ENCODE results near the gene SOD1.
"Not testable (repeated sequence)": the region's sequence is repeated elsewhere in the genome, so short reads cannot be mapped to it uniquely, and the experiment has no call there.

The SOD1 gene

DNA sequence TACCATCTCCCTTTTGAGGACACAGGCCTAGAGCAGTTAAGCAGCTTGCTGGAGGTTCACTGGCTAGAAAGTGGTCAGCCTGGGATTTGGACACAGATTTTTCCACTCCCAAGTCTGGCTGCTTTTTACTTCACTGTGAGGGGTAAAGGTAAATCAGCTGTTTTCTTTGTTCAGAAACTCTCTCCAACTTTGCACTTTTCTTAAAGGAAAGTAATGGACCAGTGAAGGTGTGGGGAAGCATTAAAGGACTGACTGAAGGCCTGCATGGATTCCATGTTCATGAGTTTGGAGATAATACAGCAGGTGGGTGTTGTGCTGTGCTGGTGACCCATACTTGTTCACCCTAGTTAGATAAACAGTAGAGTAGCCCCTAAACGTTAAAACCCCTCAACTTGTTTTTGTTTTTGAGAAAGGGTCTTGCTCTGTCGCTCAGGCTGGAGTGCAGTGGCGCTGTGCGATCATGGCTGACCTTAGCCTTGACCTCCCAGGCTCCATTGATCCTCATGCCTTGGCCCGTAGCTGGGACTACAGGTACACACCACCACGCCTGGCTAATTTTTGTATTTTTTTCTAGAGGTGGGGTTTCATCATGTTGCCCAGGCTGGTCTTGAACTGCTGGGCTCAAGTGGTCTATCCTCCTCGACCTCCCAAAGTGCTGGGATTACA lies 4.2 kb downstream of the SOD1 start:
- H4K20me1 ChIP-seq (ENCODE audit: insufficient read depth): peaks cover 39% of the 10 kb centered on the region
- H3K79me2 ChIP-seq (ENCODE audit: insufficient read depth, low read depth): peaks cover 62% of the 10 kb centered on the region
- H3K4me1 ChIP-seq (ENCODE audit: low read depth, poor library complexity, severe bottlenecking): peaks cover 56% of the 10 kb centered on the region
- H3K4me3 ChIP-seq (IDR thresholded peaks at IDR 0.05; ENCODE audit: insufficient read depth, low read depth, low read length): no peak overlapping the region
- H3K4me2 ChIP-seq: no peak overlapping the region; the same call in 1 of the 2 replicates
- no peaks in the 10 kb centered on the region for H3K27me3 ChIP-seq (ENCODE audit: insufficient read depth, low read depth)
- H3K36me3 ChIP-seq (ENCODE audit: insufficient read depth): peaks cover 33% of the 10 kb centered on the region; the same call in 1 of the 2 replicates
- no peak overlapping the region for H3K9ac ChIP-seq
- H3K27ac ChIP-seq: no peak overlapping the region
- TF ChIP-seq, protein P1, sequence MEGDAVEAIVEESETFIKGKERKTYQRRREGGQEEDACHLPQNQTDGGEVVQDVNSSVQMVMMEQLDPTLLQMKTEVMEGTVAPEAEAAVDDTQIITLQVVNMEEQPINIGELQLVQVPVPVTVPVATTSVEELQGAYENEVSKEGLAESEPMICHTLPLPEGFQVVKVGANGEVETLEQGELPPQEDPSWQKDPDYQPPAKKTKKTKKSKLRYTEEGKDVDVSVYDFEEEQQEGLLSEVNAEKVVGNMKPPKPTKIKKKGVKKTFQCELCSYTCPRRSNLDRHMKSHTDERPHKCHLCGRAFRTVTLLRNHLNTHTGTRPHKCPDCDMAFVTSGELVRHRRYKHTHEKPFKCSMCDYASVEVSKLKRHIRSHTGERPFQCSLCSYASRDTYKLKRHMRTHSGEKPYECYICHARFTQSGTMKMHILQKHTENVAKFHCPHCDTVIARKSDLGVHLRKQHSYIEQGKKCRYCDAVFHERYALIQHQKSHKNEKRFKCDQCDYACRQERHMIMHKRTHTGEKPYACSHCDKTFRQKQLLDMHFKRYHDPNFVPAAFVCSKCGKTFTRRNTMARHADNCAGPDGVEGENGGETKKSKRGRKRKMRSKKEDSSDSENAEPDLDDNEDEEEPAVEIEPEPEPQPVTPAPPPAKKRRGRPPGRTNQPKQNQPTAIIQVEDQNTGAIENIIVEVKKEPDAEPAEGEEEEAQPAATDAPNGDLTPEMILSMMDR (conservative IDR thresholded peaks at IDR 0.05; ENCODE audit: low read depth, low read length): no peak
- no peak overlapping the region for H2AFZ ChIP-seq (ENCODE audit: low read depth)

DNA sequence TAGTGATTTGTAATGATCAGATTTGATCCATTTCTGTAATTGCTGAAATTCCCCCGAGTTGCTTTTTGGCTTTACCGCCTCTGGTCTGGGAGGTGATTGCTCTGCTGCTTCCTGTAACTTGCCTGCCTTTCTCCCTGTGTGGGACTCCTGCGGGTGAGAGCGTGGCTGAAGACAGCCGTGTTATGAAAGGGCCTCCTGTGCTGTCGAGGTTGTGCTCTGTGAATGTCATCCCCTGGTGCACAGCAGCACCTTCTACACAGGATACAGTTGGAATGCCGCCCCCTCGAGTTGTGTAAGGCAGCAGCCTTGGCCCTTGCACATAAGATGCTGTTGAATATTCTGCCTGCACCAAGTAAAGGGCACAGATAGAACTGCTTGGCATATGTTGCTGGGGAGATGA lies 5.9 kb downstream of the SOD1 start:
- Histone ChIP-seq H4K20me1 (ENCODE audit: insufficient read depth) (peaks cover 39% of the 10 kb centered on the region), H3K4me2 (no peak overlapping the region), H3K36me3 (ENCODE audit: insufficient read depth) (peaks cover 40% of the 10 kb centered on the region; the same call in 1 of the 2 replicates), H3K4me1 (ENCODE audit: low read depth, poor library complexity, severe bottlenecking) (peaks cover 53% of the 10 kb centered on the region), H3K79me2 (ENCODE audit: insufficient read depth, low read depth) (peaks cover 57% of the 10 kb centered on the region), H3K27me3 (ENCODE audit: insufficient read depth, low read depth) (no peaks in the 10 kb centered on the region), H3K27ac (no peak overlapping the region), H3K4me3 (IDR thresholded peaks at IDR 0.05; ENCODE audit: insufficient read depth, low read depth, low read length) (no peak overlapping the region), H2AFZ (ENCODE audit: low read depth) (no peak overlapping the region), H3K9ac (no peak overlapping the region)
- TF ChIP-seq, protein P1 (conservative IDR thresholded peaks at IDR 0.05; ENCODE audit: low read depth, low read length): no peak

DNA sequence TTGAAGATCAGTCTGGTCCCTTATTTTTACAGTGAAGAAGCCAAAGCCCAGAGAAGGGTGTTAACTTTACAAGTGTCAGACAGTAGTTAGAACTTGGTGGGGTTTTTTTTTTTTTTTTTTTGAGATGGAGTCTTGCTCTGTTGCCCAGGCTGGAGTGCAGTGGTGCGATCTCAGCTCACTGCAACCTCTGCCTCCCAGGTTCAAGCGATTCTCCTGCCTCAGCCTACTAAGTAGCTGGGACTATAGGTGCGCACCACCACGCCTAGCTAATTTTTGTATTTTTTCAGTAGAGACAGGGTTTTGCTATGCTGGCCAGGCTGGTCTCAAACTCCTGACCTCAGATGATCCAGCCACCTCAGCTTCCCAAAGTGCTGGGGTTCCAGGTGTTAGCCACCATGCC lies 6.4 kb downstream of the SOD1 start:
- H3K9ac ChIP-seq; H2AFZ ChIP-seq (ENCODE audit: low read depth); H3K4me2 ChIP-seq; H3K27ac ChIP-seq; H3K4me3 ChIP-seq (IDR thresholded peaks at IDR 0.05; ENCODE audit: insufficient read depth, low read depth, low read length); H3K27me3 ChIP-seq (ENCODE audit: insufficient read depth, low read depth): not testable (repeated sequence)
- peaks cover 39% of the 10 kb centered on the region for H4K20me1 ChIP-seq (ENCODE audit: insufficient read depth)
- H3K4me1 ChIP-seq (ENCODE audit: low read depth, poor library complexity, severe bottlenecking): peaks cover 52% of the 10 kb centered on the region
- peaks cover 40% of the 10 kb centered on the region; the same call in 1 of the 2 replicates for H3K36me3 ChIP-seq (ENCODE audit: insufficient read depth)
- peaks cover 53% of the 10 kb centered on the region for H3K79me2 ChIP-seq (ENCODE audit: insufficient read depth, low read depth)

DNA sequence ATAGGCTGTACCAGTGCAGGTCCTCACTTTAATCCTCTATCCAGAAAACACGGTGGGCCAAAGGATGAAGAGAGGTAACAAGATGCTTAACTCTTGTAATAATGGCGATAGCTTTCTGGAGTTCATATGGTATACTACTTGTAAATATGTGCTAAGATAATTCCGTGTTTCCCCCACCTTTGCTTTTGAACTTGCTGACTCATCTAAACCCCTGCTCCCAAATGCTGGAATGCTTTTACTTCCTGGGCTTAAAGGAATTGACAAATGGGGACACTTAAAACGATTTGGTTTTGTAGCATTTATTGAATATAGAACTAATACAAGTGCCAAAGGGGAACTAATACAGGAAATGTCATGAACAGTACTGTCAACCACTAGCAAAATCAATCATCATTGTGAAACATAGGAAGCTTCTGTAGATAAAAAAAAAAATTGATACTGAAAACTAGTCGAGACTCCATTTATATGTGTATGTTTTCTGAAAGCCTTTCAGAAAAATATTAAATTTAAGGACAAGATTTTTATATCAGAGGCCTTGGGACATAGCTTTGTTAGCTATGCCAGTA lies 7.0 kb downstream of the SOD1 start:
- peaks cover 46% of the 10 kb centered on the region for H3K4me1 ChIP-seq (ENCODE audit: low read depth, poor library complexity, severe bottlenecking)
- H3K9ac ChIP-seq: no peak overlapping the region
- H3K36me3 ChIP-seq (ENCODE audit: insufficient read depth): peaks cover 40% of the 10 kb centered on the region; the same call in 1 of the 2 replicates
- H2AFZ ChIP-seq (ENCODE audit: low read depth): no peak overlapping the region
- H3K79me2 ChIP-seq (ENCODE audit: insufficient read depth, low read depth): peaks cover 46% of the 10 kb centered on the region
- no peak overlapping the region for H3K4me2 ChIP-seq
- H4K20me1 ChIP-seq (ENCODE audit: insufficient read depth): peaks cover 35% of the 10 kb centered on the region
- TF ChIP-seq, protein P1 (conservative IDR thresholded peaks at IDR 0.05; ENCODE audit: low read depth, low read length): no peak
- no peak overlapping the region; the same call in 1 of the 2 replicates for H3K27ac ChIP-seq
- H3K27me3 ChIP-seq (ENCODE audit: insufficient read depth, low read depth): no peaks in the 10 kb centered on the region
- H3K4me3 ChIP-seq (IDR thresholded peaks at IDR 0.05; ENCODE audit: insufficient read depth, low read depth, low read length): no peak overlapping the region

DNA sequence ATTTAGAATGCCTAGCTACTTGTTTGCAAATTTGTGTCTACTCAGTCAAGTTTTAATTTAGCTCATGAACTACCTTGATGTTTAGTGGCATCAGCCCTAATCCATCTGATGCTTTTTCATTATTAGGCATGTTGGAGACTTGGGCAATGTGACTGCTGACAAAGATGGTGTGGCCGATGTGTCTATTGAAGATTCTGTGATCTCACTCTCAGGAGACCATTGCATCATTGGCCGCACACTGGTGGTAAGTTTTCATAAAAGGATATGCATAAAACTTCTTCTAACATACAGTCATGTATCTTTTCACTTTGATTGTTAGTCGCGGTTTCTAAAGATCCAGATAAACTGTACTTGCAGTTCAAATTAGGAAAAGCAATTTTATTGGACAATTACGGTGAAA lies 7.6 kb downstream of the SOD1 start:
- peaks cover 40% of the 10 kb centered on the region for H3K4me1 ChIP-seq (ENCODE audit: low read depth, poor library complexity, severe bottlenecking)
- peaks cover 29% of the 10 kb centered on the region for H4K20me1 ChIP-seq (ENCODE audit: insufficient read depth)
- peaks cover 37% of the 10 kb centered on the region; the same call in 1 of the 2 replicates for H3K36me3 ChIP-seq (ENCODE audit: insufficient read depth)
- no peak overlapping the region for H3K4me2 ChIP-seq
- H3K27ac ChIP-seq: no peak overlapping the region; the same call in 1 of the 2 replicates
- H3K4me3 ChIP-seq (IDR thresholded peaks at IDR 0.05; ENCODE audit: insufficient read depth, low read depth, low read length): no peak overlapping the region
- TF ChIP-seq, protein P1 (conservative IDR thresholded peaks at IDR 0.05; ENCODE audit: low read depth, low read length): no peak
- no peak overlapping the region for H3K9ac ChIP-seq
- H3K79me2 ChIP-seq (ENCODE audit: insufficient read depth, low read depth): peaks cover 40% of the 10 kb centered on the region
- H2AFZ ChIP-seq (ENCODE audit: low read depth): no peak overlapping the region
- H3K27me3 ChIP-seq (ENCODE audit: insufficient read depth, low read depth): no peaks in the 10 kb centered on the region
